ENCODE results near the gene RAD9A. TPM values are rescaled to one million over a fixed set of nuclear protein-coding genes. Genes with fewer than 3 reads are reported as not detected.

Gene RAD9A
- total RNA-seq, result 10 to 100 TPM; 44.5 to 48.5 TPM

GRCh38 chr11:67391304-67392182 lies at the start of gene RAD9A:
RAD9A (plus strand) TSS chr11:67391986; CDS start chr11:67392045, 59 bp downstream.

GRCh38 chr11:67353317-67354074 lies 38.3 kb upstream of the RAD9A start, which contains the start of gene POLD4:
POLD4 (minus strand) TSS chr11:67353546; CDS start chr11:67353399, 147 bp downstream.

GRCh38 chr11:67372993-67373647 lies 18.7 kb upstream of the RAD9A start, which contains the start of gene CLCF1:
CLCF1 (minus strand) TSS chr11:67373598; CDS start chr11:67373539, 59 bp downstream.

GRCh38 chr11:67401495-67402191 lies 9.9 kb downstream of the RAD9A start, which contains the start of gene PPP1CA:
PPP1CA (minus strand) TSS chr11:67401858; CDS start chr11:67401782, 76 bp downstream.

GRCh38 chr11:67415501-67416304 lies 23.9 kb downstream of the RAD9A start, which contains the start of gene CARNS1:
CARNS1 (plus strand) TSS chr11:67415678; CDS start chr11:67416200, 522 bp downstream.

GRCh38 chr11:67428052-67429001 lies 36.5 kb downstream of the RAD9A start, which contains the start of gene RPS6KB2:
RPS6KB2 (plus strand) TSS chr11:67428494; CDS start chr11:67428546, 52 bp downstream.

GRCh38 chr11:67437082-67437808 lies 45.5 kb downstream of the RAD9A start, which contains the start of gene PTPRCAP:
PTPRCAP (minus strand) TSS chr11:67437682; CDS start chr11:67437619, 63 bp downstream.

Other genes starting within 250 kb of the RAD9A start
- 100 to 1,000 TPM; 289 to 308 TPM for gene GRK2, start 125.5 kb upstream of the RAD9A start, total RNA-seq
- gene ANKRD13D, start 102.7 kb upstream of the RAD9A start, total RNA-seq, result 100 to 1,000 TPM; 164 to 176 TPM
- 10 to 100 TPM; 11.9 to 12.5 TPM for gene SSH3, start 88.5 kb upstream of the RAD9A start, total RNA-seq
- 10 to 100 TPM; 75.9 to 79.4 TPM for gene POLD4, start 38.4 kb upstream of the RAD9A start, total RNA-seq
- gene CLCF1, start 18.4 kb upstream of the RAD9A start, total RNA-seq, result under 1 TPM; 0.60 to 0.86 TPM
- 100 to 1,000 TPM; 282 to 301 TPM for gene PPP1CA, start 9.9 kb downstream of the RAD9A start, total RNA-seq
- gene TBC1D10C, start 12.1 kb downstream of the RAD9A start, total RNA-seq, result 100 to 1,000 TPM; 312 to 320 TPM
- gene CARNS1, start 23.7 kb downstream of the RAD9A start, total RNA-seq, result 1 to 10 TPM; 1.1 TPM
- 10 to 100 TPM; 49.3 to 60.0 TPM for gene RPS6KB2, start 36.5 kb downstream of the RAD9A start, total RNA-seq
- gene PTPRCAP, start 45.7 kb downstream of the RAD9A start, total RNA-seq, result 100 to 1,000 TPM; 404 to 425 TPM
- gene CORO1B, start 51.5 kb downstream of the RAD9A start, total RNA-seq, result 100 to 1,000 TPM; 375 to 382 TPM
- not detected for gene GPR152, start 60.7 kb downstream of the RAD9A start, total RNA-seq
- 1 to 10 TPM; 3.4 to 3.7 TPM for gene CABP4, start 63.4 kb downstream of the RAD9A start, total RNA-seq
- 10 to 100 TPM; 50.3 to 57.3 TPM for gene TMEM134, start 77.3 kb downstream of the RAD9A start, total RNA-seq
- gene AIP, start 91.0 kb downstream of the RAD9A start, total RNA-seq, result 100 to 1,000 TPM; 142 to 145 TPM
- gene PITPNM1, start 113.4 kb downstream of the RAD9A start, total RNA-seq, result 100 to 1,000 TPM in 1 of 2 experiments, 10 to 100 TPM in 1; 97.2 to 101 TPM
- 10 to 100 TPM; 93.6 to 95.8 TPM for gene CDK2AP2, start 116.2 kb downstream of the RAD9A start, total RNA-seq
- gene CABP2, start 131.5 kb downstream of the RAD9A start, total RNA-seq, result not detected
- 100 to 1,000 TPM; 156 to 157 TPM for gene GSTP1, start 191.8 kb downstream of the RAD9A start, total RNA-seq
- gene NDUFV1, start 214.9 kb downstream of the RAD9A start, total RNA-seq, result 100 to 1,000 TPM; 186 to 196 TPM
- gene NUDT8, start 238.0 kb downstream of the RAD9A start, total RNA-seq, result 10 to 100 TPM; 11.3 to 12.0 TPM
- not detected for gene TBX10, start 247.8 kb downstream of the RAD9A start, total RNA-seq